GM18519 (cell line): Measurements from ENCODE around the gene WNT3A.
"Not testable (repeated sequence)": the region's sequence is repeated elsewhere in the genome, so short reads cannot be mapped to it uniquely, and the experiment has no call there.

ENCODE experiments used
- ATAC-seq: cut with Tn5 transposase; IDR thresholded peaks from one replicate; pipeline ENCODE4 v1.9.1; 2021; ENCODE audit warnings: mild to moderate bottlenecking, moderate library complexity; ENCODE audit not compliant: unreplicated experiment, low FRiP score

WNT3A gene

DNA sequence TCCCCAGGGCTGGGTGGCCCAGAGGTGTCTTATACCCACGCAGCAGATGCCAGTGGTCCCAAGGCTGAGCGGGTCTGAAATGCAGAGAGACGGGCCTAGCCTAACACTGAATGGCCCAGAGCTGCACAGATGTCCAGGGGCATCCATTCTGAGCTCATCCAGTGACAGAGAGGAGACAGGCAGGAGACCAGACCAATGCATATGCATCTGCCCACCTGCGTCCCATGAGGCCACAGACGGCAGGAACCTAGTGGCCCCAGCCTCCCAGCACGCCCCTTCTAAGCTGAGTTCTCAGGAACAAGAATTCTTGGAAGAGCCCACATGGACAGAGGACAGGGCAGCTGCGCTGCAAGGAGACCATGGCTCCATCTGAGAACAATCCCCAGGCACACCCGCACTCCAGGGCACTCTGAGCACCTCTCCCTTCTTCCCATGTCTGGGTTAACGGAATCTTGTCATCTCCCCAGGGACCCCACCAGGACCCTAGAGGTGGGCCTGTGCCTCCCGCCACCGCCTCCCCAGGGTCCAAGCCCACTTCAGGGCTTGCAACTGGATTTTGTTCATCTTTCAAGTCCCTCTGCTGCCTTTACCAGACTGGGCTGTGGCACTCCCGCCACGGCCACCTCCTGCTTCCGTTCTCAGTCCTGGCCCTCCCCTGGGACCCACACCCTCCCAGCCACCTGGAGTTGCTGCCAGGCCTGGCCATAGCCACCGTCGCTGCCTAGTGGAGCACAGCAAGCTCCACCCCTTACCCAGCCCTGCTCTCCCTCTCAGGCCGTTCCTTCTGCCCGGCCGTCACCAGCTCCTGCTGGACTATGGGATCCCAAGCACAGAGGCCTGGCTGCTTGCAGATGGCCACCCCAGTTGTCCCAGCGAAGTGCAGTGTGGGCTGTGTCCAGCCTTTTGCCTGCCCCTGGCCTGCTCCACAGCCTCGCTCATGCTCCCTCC, 3.3 kb downstream of the WNT3A start:
- ATAC-seq = no peak

- no peak for ATAC-seq
Observed at GRCh38 chr1:228010921-228011320, 4.1 kb downstream of the WNT3A start.

DNA sequence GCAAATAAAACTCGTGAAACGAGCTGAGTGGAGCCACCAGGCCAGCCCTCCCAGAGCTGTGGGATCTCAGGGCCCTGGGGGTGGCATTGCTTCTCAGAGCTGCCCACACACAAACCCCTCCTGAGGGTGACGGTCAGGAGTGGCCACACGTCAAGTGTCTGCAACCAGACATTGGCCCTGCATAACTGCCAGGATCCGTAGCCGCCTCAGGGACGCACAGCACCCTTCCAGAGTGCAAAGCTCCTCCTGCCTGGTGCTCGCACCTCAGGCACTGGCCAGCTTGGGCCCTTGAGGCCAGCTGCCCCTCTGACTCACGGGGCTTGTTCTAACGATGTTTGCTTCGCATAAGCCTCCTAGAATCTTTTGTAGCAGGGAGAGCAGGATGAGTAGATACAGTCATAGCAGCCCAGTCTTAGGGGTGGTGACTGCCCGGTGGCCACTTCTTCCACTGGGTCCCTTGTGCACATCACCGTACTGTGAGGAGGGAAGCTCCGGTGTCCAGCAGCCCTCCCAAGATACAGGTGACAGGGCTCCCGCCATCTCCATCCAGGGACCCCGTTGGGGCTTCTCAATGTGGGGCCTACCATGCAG, 5.0 kb downstream of the WNT3A start:
- ATAC-seq = no peak

GRCh38 chr1:228012555-228012954, 5.8 kb downstream of the WNT3A start:
- ATAC-seq = no peak

DNA sequence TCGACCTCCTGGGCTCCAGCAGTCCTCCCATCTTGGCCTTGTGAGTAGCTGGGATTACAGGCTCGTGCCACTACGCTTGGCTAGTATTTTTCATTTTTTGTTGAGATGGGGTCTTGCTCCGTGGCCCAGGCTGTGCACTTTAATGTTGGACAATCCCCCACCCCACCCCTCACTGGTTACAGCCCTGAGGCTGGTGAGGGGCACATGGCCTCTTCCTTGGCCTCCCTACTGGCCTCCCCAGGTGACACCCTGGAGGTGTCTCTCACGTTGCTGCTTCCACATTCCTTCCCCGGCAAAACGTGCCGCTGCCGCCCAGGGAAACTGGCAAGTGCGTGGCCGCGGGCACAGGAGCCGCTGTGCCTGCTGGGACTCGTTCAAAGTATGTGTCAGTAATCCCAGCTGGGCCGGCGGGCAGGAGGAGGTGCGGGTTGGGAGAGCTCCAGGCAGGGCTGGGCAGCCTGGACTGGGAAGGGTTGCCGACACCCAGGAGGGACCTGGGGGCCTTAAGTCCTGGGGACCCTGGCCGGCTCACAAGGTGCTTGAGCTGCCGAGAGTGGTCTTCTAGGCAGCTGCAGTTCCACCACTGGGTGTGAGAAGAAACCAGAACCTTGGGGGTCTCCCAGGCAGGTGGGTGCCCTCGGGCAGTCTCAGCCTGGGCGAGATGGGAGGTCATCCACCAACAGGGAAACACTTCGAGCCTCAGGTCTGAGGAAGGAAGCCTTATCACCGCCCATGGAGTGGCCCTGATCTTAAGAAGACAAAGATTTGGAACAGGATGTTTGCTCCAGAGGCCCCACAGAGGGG, 6.5 kb downstream of the WNT3A start:
- no peak for ATAC-seq

DNA sequence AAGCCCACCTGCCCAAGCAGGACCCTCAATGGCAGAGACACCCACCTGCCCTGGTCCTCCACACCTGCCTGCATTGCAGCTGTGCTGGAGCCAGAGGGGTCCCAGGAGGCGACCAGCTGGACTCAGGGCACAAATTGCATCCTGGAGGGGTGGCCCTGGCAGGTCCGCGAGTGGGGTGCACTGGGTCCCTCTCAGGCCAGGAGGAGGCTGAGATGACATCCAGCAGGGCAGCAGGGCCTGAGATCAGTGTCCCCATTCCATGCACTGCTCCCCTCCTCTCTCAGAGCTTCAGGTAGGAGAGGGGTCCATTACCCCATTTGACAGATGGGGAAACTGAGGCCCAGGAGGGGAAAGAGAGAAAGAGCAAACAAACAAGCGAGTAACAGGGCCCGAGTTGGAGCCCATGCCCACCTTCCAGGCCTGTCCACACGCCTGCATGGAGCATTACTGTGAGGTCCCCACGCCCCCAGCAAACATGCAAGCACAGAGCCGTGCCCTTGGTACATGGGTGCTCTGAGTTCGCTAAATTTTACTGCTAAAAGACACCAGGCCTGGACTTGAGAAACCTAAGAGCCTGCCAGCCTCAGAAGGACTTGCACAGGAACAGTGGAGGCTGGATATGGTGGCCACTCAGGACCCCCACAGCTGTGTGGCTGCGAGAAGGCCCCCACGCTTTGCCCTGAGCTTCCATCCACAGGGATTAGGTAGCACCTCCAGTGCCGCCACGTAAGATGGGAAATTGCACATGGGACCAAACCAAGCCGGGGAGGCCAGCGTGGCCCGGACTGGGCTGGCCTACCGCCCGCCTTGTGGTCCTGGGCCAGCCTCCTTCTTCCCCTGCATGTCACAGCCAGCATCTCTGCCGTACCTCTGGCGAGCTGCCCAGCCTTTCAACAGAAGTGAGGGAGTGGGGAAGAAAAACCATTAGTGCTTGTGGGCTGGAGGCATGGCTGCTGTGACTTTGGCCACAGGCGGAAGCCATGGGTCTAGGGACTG, 7.4 kb downstream of the WNT3A start:
- ATAC-seq = no peak

- no peak for ATAC-seq
Observed at GRCh38 chr1:228015276-228016180, 8.7 kb downstream of the WNT3A start.

GRCh38 chr1:228016181-228016510, 9.3 kb downstream of the WNT3A start:
- ATAC-seq = no peak

- no peak for ATAC-seq
Observed at GRCh38 chr1:228016653-228017355, 10.0 kb downstream of the WNT3A start.

- no peak for ATAC-seq
Observed at GRCh38 chr1:228017356-228018124, 10.7 kb downstream of the WNT3A start.

DNA sequence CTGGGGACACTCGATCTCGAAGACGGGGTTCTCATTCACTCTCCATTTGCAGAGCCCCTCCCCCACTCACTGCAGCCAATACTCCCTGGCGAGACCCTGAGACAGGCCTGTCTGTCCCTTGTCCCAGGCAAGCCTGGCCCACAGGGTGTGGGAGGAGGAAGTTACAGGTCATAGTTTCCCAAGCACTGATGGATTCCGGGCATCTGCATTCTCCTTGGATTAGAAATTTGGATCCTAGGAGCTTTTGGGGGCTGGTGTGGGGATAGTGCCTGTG, 11.3 kb downstream of the WNT3A start:
- ATAC-seq = no peak

DNA sequence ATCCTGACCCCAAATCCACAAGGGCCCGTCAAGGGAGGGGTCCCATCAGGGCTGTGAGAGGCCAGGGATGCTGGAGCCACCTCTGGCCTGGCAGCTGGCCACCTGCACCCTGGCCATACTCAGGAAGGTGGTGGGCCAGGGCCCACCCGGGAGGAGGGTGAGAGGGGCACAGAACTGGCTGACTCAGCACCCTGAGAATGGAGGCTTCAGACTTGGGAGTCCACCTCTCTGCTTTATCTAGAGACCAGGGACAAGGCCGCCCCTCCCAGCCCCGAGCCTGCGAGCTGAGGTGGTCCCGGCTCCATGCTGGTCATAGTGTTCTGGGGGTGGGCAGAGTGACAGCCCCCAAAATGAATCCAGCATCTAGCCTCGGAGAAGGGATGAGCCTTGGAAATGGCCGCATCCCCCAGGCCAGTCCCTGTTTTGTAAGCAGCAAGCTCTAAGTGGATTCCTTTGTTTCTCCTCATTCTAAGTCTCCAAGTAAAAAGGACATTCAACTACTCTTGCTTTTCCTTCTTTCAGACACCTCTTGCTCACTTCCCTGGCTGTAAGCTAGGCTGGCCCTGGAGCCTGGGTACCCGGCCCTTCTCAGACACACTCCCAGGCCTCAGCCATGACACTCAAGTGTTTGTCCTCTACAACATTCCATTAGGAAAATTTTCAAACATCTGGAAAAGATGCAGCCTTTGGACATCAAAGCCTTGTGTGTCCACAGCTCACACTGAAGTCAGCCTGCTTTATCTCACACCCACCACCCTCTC, 12.3 kb downstream of the WNT3A start:
- ATAC-seq = no peak

GRCh38 chr1:228019722-228020083, 12.9 kb downstream of the WNT3A start:
- ATAC-seq = not testable (repeated sequence)

DNA sequence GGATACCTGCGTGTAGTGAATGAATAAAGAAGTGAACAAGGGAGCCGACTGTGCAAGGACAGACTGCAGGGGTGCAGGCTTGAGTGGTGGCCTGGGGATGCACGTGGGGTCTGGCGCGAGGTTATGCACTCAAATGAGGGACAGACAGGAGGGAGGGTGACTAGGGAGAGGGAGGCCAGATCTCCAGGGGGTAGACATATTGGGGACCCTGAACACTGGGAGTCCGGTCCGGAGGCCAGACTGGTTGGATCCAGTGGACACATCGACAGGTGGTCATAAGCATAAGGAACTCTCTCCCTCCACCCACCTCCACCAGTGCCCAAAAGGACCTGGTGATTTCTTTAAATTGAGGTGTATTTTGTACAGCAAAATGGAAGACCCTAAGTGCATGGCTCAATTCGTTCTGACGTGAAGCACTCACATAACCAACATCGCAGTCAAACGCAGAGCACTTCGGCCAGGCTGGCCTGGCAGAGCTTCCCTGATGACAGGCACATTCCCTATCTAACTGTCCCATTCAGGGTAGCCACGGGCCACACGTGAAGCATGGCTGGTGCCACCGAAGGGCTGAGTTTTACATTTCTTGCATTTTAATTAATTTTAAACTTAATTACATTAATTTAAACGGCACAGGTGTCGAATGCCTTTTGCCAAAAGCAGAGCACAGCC, 14.0 kb downstream of the WNT3A start:
- no peak for ATAC-seq

DNA sequence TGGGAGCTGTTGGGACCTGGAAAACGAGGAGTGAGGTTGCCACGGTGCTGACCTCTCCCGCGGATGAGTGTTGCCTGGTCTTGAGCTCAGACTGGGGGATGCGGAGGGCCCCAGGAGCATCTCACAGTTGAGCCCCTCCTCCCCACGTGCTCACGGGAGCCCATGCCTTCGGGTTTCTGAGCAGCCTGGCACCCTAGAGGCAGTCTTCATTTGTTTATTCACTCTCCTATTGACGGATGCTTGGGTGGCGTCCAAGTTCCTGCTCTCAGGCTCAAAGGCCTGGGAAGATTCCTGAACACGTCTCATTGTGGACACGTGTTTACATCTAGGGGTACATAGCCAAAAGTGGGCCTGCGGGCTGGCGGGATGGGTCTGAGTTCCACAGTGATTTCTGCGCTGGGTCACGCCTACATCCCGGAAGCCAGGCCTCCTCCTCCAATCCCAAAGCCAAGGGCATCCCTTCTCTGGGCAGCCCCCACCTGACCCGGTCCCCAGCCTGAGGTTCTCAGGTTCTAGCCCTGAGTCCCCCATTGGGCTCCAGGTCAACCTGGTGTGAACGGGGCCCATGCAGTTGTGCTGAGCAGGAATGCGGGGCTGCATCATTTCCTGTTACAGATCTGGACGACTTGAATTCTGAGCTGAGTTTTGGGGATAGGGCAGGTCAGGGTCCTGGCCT, 14.7 kb downstream of the WNT3A start:
- ATAC-seq = no peak

GRCh38 chr1:228022571-228023293, 15.9 kb downstream of the WNT3A start:
- no peak for ATAC-seq
